Right atrium auricular region (tissue), 2 donors: ENCODE data around the gene RBM43. TPM values are rescaled to one million over a fixed set of nuclear protein-coding genes. Genes with fewer than 3 reads are reported as not detected.
A peak's percentile ranks its signal among the peaks of the same experiment; 100 is the strongest.
"Not testable (repeated sequence)": the region's sequence is repeated elsewhere in the genome, so short reads cannot be mapped to it uniquely, and the experiment has no call there.

Source experiments
- DNase-seq: peaks from one replicate; pipeline ENCODE4 v3.0.0-alpha.2; 2019; ENCODE audit warnings: low spot score
- H3K27ac ChIP-seq, 2 donors: fragments of 200-600 bp; sonication (generic); 1 replicate in 1 of 2; 2 replicates in 1 of 2; pipeline ENCODE4 v1.5.1; 2016 to 2019
- H3K27me3 ChIP-seq, 2 donors: fragments of 200-600 bp; sonication (generic); one replicate each; pipeline versions ENCODE4 v1.5.1 to v1.6.0; 2017 to 2019
- H3K36me3 ChIP-seq: fragments of 200-600 bp; sonication (generic); one replicate; pipeline ENCODE4 v1.5.1; 2016
- H3K4me1 ChIP-seq, 2 donors: fragments of 200-600 bp; sonication (generic); one replicate each; pipeline versions ENCODE4 v1.5.1 to v1.6.0; 2017 to 2019
- H3K4me3 ChIP-seq, 2 donors: fragments of 200-600 bp; sonication (generic); 1 replicate in 1 of 2; 2 replicates in 1 of 2; pipeline ENCODE4 v1.5.1; 2017 to 2019; ENCODE audit warnings: mild to moderate bottlenecking in 1 of 2, moderate library complexity in 1 of 2
- H3K9me3 ChIP-seq, 2 donors: fragments of 200-600 bp; sonication (generic); one replicate each; pipeline ENCODE4 v1.5.1; 2019
- total RNA-seq, 2 donors: library from RNA; depleted of rRNA; stranded (reverse); fragments of >200 nt; gene quantifications; one replicate each; pipeline ENCODE4 v1.1.0, GENCODE V29; 2016
- TF ChIP-seq, protein P1 (sequence below), 2 donors: fragments of 200-600 bp; sonication (generic); IDR thresholded peaks; one replicate each; pipeline ENCODE4 v1.5.1; 2019; ENCODE audit warnings: antibody characterized with exemption in 2 of 2

The RBM43 gene
- total RNA-seq, 2 donors from 2014 or later = 1.6 to 2.0 TPM

DNA sequence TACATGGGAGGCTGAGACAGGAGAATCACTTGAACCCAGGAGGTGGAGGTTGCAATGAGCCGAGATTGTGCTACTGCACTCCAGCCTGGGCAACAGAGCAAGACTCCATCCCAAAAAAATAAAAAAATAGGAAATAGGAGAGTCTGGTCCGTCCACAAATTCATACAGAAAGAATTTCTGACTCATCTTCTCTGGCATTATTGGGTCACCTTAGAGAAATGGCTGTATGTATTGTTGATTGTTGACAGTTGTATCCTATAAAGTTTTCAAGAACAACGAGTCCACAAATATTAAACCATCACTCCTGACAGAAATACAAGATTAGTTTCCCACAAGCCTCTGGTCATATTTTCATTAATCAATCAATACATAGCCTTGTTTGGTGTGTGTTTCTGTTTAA, 20.4 kb downstream of the RBM43 start:
- H3K4me1 ChIP-seq = no peaks in the 10 kb centered on the region
- TF ChIP-seq, protein P1, sequence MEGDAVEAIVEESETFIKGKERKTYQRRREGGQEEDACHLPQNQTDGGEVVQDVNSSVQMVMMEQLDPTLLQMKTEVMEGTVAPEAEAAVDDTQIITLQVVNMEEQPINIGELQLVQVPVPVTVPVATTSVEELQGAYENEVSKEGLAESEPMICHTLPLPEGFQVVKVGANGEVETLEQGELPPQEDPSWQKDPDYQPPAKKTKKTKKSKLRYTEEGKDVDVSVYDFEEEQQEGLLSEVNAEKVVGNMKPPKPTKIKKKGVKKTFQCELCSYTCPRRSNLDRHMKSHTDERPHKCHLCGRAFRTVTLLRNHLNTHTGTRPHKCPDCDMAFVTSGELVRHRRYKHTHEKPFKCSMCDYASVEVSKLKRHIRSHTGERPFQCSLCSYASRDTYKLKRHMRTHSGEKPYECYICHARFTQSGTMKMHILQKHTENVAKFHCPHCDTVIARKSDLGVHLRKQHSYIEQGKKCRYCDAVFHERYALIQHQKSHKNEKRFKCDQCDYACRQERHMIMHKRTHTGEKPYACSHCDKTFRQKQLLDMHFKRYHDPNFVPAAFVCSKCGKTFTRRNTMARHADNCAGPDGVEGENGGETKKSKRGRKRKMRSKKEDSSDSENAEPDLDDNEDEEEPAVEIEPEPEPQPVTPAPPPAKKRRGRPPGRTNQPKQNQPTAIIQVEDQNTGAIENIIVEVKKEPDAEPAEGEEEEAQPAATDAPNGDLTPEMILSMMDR (IDR thresholded peaks at IDR 0.05) = no peak
- no peaks in the 10 kb centered on the region for H3K36me3 ChIP-seq

DNA sequence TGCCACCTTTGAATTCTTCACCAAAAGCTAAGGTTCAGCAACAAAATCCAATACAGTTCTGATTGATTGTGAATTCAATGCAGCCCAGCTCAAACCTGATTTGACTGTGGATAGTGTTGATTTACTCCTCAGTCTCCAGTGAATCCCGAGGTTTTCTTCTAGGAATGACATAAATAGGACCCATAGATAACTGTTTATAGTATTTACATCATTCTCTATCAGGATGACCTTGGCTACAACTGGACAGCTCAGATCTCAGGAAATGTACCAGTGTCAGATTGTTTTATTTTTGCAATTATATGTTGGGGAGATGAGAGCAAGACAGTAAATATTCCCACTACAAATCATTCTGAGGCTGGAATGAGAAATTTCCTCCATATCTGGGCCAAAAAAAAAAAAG, 21.2 kb downstream of the RBM43 start:
- TF ChIP-seq, protein P1 (IDR thresholded peaks at IDR 0.05) = no peak
- H3K27me3 ChIP-seq = no peaks in the 10 kb centered on the region

More for the DNA sequence above, 20.4 kb downstream of the RBM43 start:
- DNase-seq = no peak
- H3K9me3 ChIP-seq = no peaks in the 10 kb centered on the region
- H3K27ac ChIP-seq = no peak overlapping the region
- no peak overlapping the region for H3K4me3 ChIP-seq
- no peaks in the 10 kb centered on the region for H3K27me3 ChIP-seq

DNA sequence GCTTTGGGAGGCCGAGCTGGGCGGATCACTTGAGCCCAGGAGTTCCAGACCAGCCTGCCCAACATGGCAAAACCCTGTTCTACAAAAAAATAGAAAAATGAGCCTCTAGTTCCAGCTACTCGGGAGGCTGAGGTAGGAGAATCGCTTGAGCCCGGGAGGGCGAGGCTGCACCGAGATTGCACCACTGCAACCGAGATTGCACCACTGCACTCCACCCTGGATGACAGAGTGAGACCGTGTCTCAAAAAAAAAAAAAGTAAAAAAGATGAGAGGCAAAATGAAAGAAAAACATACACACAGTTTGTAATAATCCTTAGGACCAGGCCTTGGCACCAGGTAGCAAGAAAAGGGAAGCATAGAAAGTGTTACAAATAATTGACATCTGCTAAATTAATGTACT, 22.0 kb downstream of the RBM43 start:
- Histone ChIP-seq H3K27me3 (no peaks in the 10 kb centered on the region), H3K36me3 (no peaks in the 10 kb centered on the region), H3K9me3 (no peaks in the 10 kb centered on the region), H3K4me1 (no peaks in the 10 kb centered on the region), H3K27ac (no peak overlapping the region), H3K4me3 (no peak overlapping the region)
- DNase-seq = no peak
- TF ChIP-seq, protein P1 (IDR thresholded peaks at IDR 0.05) = no peak

More for the DNA sequence above, 21.2 kb downstream of the RBM43 start:
- DNase-seq = no peak
- Histone ChIP-seq H3K27ac (no peak overlapping the region), H3K4me1 (no peaks in the 10 kb centered on the region), H3K36me3 (no peaks in the 10 kb centered on the region), H3K9me3 (no peaks in the 10 kb centered on the region), H3K4me3 (no peak overlapping the region)

DNA sequence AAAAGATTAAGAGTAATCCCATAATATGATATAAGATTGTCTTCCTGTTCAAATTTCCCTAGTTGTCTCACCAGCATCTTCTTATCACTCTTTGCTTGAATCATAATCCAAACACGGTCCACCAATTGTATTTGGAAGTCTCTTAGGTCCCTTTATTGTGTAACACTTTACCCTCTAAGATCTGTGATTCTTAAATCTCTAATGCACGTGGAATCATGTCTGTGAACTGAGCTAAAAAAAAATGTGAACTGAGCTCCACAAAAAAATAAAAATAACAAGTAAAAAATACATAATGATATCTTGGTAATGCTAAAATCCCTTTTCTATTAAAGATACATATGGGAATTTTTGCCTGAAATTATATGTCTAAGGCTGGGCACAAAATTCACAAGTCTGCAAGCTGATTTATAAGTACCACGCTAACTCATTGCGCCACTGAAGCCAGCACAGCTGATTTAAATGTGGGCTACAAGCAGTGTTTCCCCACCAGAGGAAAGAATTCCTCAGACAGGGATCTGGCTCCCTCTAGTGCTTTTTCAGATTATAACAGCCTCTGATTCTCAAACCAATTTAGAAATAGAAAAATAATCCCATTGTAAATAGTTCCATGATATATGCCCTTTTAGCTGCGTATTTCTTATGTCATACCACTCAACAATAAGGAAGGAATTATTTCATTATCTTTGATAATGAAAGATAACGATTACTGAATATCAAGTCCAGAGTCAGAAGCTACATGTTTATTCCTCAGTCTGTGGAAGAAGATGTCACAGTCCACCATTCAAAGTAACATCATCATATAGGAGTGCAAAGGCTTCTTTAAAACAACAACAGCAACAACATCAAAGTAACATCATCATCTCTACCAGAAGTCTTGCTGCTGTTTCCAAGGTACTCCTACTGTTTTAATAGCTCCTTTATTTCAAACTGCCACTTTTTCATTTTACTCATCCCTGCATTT, 22.9 kb downstream of the RBM43 start:
- Histone ChIP-seq H3K9me3 (no peaks in the 10 kb centered on the region), H3K4me3 (no peak overlapping the region), H3K27ac (no peak overlapping the region), H3K27me3 (no peaks in the 10 kb centered on the region), H3K4me1 (no peaks in the 10 kb centered on the region), H3K36me3 (no peaks in the 10 kb centered on the region)
- TF ChIP-seq, protein P1 (IDR thresholded peaks at IDR 0.05) = peak; percentile 69 to 90
- peak; percentile 79 for DNase-seq

DNA sequence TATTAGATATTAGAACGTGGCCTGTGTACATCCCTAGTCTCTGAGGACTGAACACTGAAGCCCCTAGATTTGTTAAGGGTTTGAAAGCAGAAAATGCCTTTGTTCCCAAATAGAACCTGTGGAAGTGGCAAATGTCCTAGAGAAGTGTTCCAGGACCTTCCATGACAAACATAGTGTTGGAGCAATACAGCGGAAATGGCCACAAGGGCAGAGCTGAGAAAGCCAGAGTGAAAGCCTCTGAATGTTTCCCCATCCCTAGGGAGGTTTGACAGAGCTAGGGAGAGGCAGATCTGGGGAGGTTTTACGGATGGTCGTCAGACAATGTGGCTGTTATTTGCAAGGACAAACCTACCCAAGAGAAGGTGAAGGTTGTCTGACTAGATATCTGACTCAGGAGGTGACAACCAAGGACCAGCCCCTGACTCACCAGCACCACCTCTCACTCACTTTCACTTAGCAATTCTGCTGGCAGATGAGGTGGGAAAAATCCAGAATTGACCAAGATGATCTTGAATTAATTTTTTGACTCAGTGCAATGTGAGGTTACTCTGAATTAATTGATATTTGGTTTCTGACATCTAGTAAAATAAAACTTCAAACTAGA, 24.1 kb downstream of the RBM43 start:
- Histone ChIP-seq H3K9me3 (no peaks in the 10 kb centered on the region), H3K4me1 (no peaks in the 10 kb centered on the region), H3K27ac (no peak overlapping the region), H3K4me3 (no peak overlapping the region), H3K27me3 (no peaks in the 10 kb centered on the region), H3K36me3 (no peaks in the 10 kb centered on the region)
- TF ChIP-seq, protein P1 (IDR thresholded peaks at IDR 0.05) = no peak
- DNase-seq = no peak

DNA sequence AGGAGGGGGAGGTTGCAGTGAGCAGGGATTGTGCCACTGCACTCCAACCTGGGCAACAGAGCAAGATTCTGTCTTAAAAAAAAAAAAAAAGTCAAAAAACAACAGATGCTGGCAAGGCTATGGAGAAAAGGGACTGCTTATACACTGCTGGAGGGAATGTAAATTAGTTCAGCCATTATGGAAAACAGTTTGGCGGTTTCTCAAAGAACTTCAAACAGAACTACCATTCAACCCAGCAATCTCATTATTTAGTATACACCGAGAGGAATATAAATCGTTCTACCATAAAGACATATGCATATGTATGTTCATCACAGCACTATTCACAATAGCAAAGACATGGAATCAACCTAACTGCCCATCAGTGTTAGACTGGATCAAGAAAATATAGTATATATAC, 27.9 kb downstream of the RBM43 start:
- not testable (repeated sequence) for H3K9me3 ChIP-seq, H3K27ac ChIP-seq, H3K36me3 ChIP-seq, H3K4me3 ChIP-seq, H3K27me3 ChIP-seq, DNase-seq, H3K4me1 ChIP-seq

DNA sequence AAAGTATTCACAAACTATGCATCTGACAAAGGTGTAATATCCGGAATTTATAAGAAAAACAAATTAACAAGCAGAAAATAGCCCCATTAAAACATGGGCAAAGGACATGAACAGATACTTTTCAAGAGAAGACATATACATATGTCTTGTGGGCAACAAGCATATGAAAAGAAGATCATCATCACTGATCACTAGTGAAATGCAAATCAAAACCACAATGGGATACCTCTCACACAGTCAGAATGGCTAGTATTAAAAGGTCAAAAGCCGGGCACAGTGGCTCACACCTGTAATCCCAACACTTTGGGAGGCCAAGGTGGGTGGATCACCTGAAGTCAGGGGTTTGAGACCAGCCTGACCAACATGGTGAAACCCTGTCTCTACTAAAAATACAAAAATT, 28.4 kb downstream of the RBM43 start:
- not testable (repeated sequence) for H3K36me3 ChIP-seq, H3K27ac ChIP-seq, H3K4me3 ChIP-seq, H3K9me3 ChIP-seq, H3K27me3 ChIP-seq, H3K4me1 ChIP-seq, DNase-seq
